OCI-LY7 (cell line): ENCODE results near the gene CABP2. TPM values are rescaled to one million over a fixed set of nuclear protein-coding genes. Genes with fewer than 3 reads are reported as not detected.

Experiments
- microRNA-seq: library from miRNA; unstranded; fragments of <30 nt; microRNA quantifications from one replicate; pipeline ENCODE4 v1.2.0, GENCODE V29; 2022; ENCODE audit warnings: borderline replicate concordance
- small RNA-seq: library from RNA; depleted of rRNA; stranded (forward); fragments of <200 nt; gene quantifications from one replicate; pipeline ENCODE3, GENCODE V24; 2014
- total RNA-seq, 2 experiments: library from RNA; depleted of rRNA in 1 of 2; stranded (reverse); fragments of >200 nt in 1 of 2; shearing (Covaris generic) in 1 of 2; gene quantifications; 2 replicates each; pipeline ENCODE4 v1.2.3, GENCODE V29; 2014 to 2022

CABP2 gene
- total RNA-seq, 2 experiments from 2014 or later = not detected

Small RNA genes lying within 50 kb of the gene (microRNA-seq; reads per million reads assigned to microRNA genes)
- gene MIR6752 = not detected

Small RNA genes lying within 50 kb of the gene (small RNA-seq; reads per million reads assigned to genes)
- gene MIR6752 = not detected

Other genes starting within 250 kb of the CABP2 start
- 101 and 136 TPM in 2 replicates for gene ANKRD13D, start 234.1 kb downstream of the CABP2 start, total RNA-seq (2014; rRNA removed; shearing (Covaris generic))
- 119 and 136 TPM in 2 replicates for gene ANKRD13D, start 234.1 kb downstream of the CABP2 start, total RNA-seq (2022)
- gene SSH3, start 219.9 kb downstream of the CABP2 start, total RNA-seq (2014; rRNA removed; shearing (Covaris generic)) = 8.4 and 9.2 TPM in 2 replicates
- 18.5 and 22.0 TPM in 2 replicates for gene SSH3, start 219.9 kb downstream of the CABP2 start, total RNA-seq (2022)
- gene POLD4, start 169.9 kb downstream of the CABP2 start, total RNA-seq (2014; rRNA removed; shearing (Covaris generic)) = 146 and 153 TPM in 2 replicates
- gene POLD4, start 169.9 kb downstream of the CABP2 start, total RNA-seq (2022) = 160 and 171 TPM in 2 replicates
- gene CLCF1, start 149.8 kb downstream of the CABP2 start, total RNA-seq (2014; rRNA removed; shearing (Covaris generic)) = 0.35 and 0.67 TPM in 2 replicates
- 0.34 TPM in 1 of 2 replicates, not detected in the other for gene CLCF1, start 149.8 kb downstream of the CABP2 start, total RNA-seq (2022)
- gene RAD9A, start 131.5 kb downstream of the CABP2 start, total RNA-seq (2014; rRNA removed; shearing (Covaris generic)) = 30.1 and 51.0 TPM in 2 replicates
- 62.2 and 71.1 TPM in 2 replicates for gene RAD9A, start 131.5 kb downstream of the CABP2 start, total RNA-seq (2022)
- gene PPP1CA, start 121.6 kb downstream of the CABP2 start, total RNA-seq (2014; rRNA removed; shearing (Covaris generic)) = 248 and 311 TPM in 2 replicates
- gene PPP1CA, start 121.6 kb downstream of the CABP2 start, total RNA-seq (2022) = 210 and 219 TPM in 2 replicates
- gene TBC1D10C, start 119.4 kb downstream of the CABP2 start, total RNA-seq (2014; rRNA removed; shearing (Covaris generic)) = 105 and 124 TPM in 2 replicates
- 108 and 117 TPM in 2 replicates for gene TBC1D10C, start 119.4 kb downstream of the CABP2 start, total RNA-seq (2022)
- gene CARNS1, start 107.8 kb downstream of the CABP2 start, total RNA-seq (2014; rRNA removed; shearing (Covaris generic)) = 0.06 and 0.15 TPM in 2 replicates
- 0.21 and 0.41 TPM in 2 replicates for gene CARNS1, start 107.8 kb downstream of the CABP2 start, total RNA-seq (2022)
- gene RPS6KB2, start 95.0 kb downstream of the CABP2 start, total RNA-seq (2014; rRNA removed; shearing (Covaris generic)) = 51.1 and 69.4 TPM in 2 replicates
- gene RPS6KB2, start 95.0 kb downstream of the CABP2 start, total RNA-seq (2022) = 48.3 and 54.9 TPM in 2 replicates
- 175 and 212 TPM in 2 replicates for gene PTPRCAP, start 85.8 kb downstream of the CABP2 start, total RNA-seq (2014; rRNA removed; shearing (Covaris generic))
- 101 and 129 TPM in 2 replicates for gene PTPRCAP, start 85.8 kb downstream of the CABP2 start, total RNA-seq (2022)
- gene CORO1B, start 80.0 kb downstream of the CABP2 start, total RNA-seq (2014; rRNA removed; shearing (Covaris generic)) = 48.0 and 55.3 TPM in 2 replicates
- gene CORO1B, start 80.0 kb downstream of the CABP2 start, total RNA-seq (2022) = 85.3 and 87.4 TPM in 2 replicates
- gene GPR152, start 70.7 kb downstream of the CABP2 start, total RNA-seq (2014; rRNA removed; shearing (Covaris generic)) = not detected in 2 replicates
- gene GPR152, start 70.7 kb downstream of the CABP2 start, total RNA-seq (2022) = not detected in 2 replicates
- 3.0 and 3.1 TPM in 2 replicates for gene CABP4, start 68.1 kb downstream of the CABP2 start, total RNA-seq (2014; rRNA removed; shearing (Covaris generic))
- 11.5 and 11.8 TPM in 2 replicates for gene CABP4, start 68.1 kb downstream of the CABP2 start, total RNA-seq (2022)
- 26.8 and 38.8 TPM in 2 replicates for gene TMEM134, start 54.2 kb downstream of the CABP2 start, total RNA-seq (2014; rRNA removed; shearing (Covaris generic))
- 76.9 and 86.9 TPM in 2 replicates for gene TMEM134, start 54.2 kb downstream of the CABP2 start, total RNA-seq (2022)
- gene AIP, start 40.4 kb downstream of the CABP2 start, total RNA-seq (2014; rRNA removed; shearing (Covaris generic)) = 123 and 125 TPM in 2 replicates
- 112 and 116 TPM in 2 replicates for gene AIP, start 40.4 kb downstream of the CABP2 start, total RNA-seq (2022)
- gene PITPNM1, start 18.1 kb downstream of the CABP2 start, total RNA-seq (2014; rRNA removed; shearing (Covaris generic)) = 37.2 and 43.5 TPM in 2 replicates
- gene PITPNM1, start 18.1 kb downstream of the CABP2 start, total RNA-seq (2022) = 45.6 and 51.3 TPM in 2 replicates
- gene CDK2AP2, start 15.3 kb downstream of the CABP2 start, total RNA-seq (2014; rRNA removed; shearing (Covaris generic)) = 57.0 and 71.5 TPM in 2 replicates
- gene CDK2AP2, start 15.3 kb downstream of the CABP2 start, total RNA-seq (2022) = 83.9 and 90.2 TPM in 2 replicates
- 1,251 and 1,604 TPM in 2 replicates for gene GSTP1, start 60.4 kb upstream of the CABP2 start, total RNA-seq (2014; rRNA removed; shearing (Covaris generic))
- gene GSTP1, start 60.4 kb upstream of the CABP2 start, total RNA-seq (2022) = 1,017 and 1,139 TPM in 2 replicates
- 257 and 283 TPM in 2 replicates for gene NDUFV1, start 83.5 kb upstream of the CABP2 start, total RNA-seq (2014; rRNA removed; shearing (Covaris generic))
- 294 and 335 TPM in 2 replicates for gene NDUFV1, start 83.5 kb upstream of the CABP2 start, total RNA-seq (2022)
- gene NUDT8, start 106.5 kb upstream of the CABP2 start, total RNA-seq (2014; rRNA removed; shearing (Covaris generic)) = 14.4 and 20.4 TPM in 2 replicates
- gene NUDT8, start 106.5 kb upstream of the CABP2 start, total RNA-seq (2022) = 31.7 and 35.4 TPM in 2 replicates
- gene TBX10, start 116.3 kb upstream of the CABP2 start, total RNA-seq (2014; rRNA removed; shearing (Covaris generic)) = 2.4 and 4.3 TPM in 2 replicates
- 5.3 and 5.7 TPM in 2 replicates for gene TBX10, start 116.3 kb upstream of the CABP2 start, total RNA-seq (2022)
- 17.1 and 25.6 TPM in 2 replicates for gene ACY3, start 127.3 kb upstream of the CABP2 start, total RNA-seq (2014; rRNA removed; shearing (Covaris generic))
- gene ACY3, start 127.3 kb upstream of the CABP2 start, total RNA-seq (2022) = 45.1 and 54.4 TPM in 2 replicates
- gene ALDH3B2, start 151.2 kb upstream of the CABP2 start, total RNA-seq (2014; rRNA removed; shearing (Covaris generic)) = 1.5 and 2.9 TPM in 2 replicates
- gene ALDH3B2, start 151.2 kb upstream of the CABP2 start, total RNA-seq (2022) = 8.0 and 8.3 TPM in 2 replicates